ENCODE data around the gene KRT17.

- TF ChIP-seq, protein P1, sequence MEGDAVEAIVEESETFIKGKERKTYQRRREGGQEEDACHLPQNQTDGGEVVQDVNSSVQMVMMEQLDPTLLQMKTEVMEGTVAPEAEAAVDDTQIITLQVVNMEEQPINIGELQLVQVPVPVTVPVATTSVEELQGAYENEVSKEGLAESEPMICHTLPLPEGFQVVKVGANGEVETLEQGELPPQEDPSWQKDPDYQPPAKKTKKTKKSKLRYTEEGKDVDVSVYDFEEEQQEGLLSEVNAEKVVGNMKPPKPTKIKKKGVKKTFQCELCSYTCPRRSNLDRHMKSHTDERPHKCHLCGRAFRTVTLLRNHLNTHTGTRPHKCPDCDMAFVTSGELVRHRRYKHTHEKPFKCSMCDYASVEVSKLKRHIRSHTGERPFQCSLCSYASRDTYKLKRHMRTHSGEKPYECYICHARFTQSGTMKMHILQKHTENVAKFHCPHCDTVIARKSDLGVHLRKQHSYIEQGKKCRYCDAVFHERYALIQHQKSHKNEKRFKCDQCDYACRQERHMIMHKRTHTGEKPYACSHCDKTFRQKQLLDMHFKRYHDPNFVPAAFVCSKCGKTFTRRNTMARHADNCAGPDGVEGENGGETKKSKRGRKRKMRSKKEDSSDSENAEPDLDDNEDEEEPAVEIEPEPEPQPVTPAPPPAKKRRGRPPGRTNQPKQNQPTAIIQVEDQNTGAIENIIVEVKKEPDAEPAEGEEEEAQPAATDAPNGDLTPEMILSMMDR (IDR thresholded peaks at IDR 0.05): peak in 1 of 3 donors; percentile 78
- TF ChIP-seq POLR2A (IDR thresholded peaks at IDR 0.05): no peak
These were observed 24.2 kb upstream of the KRT17 start for GRCh38 chr17:41648411-41649195.

All from lower leg skin (tissue), 3 donors.